Choroid plexus epithelial cell (primary cell): Measurements from ENCODE around the gene CROCC2.

Experiments used
- DNase-seq: peaks from one replicate; pipeline ENCODE4 v3.0.0-alpha.2; 2010; ENCODE audit warnings: low read depth
- H3K4me3 ChIP-seq: 2 replicates; pipeline ENCODE4 v1.5.1; 2011; ENCODE audit warnings: low read depth, mild to moderate bottlenecking, control low read depth, low read length, moderate library complexity
- CTCF ChIP-seq: conservative IDR thresholded peaks from 2 replicates; pipeline ENCODE4 v1.5.1; 2011; ENCODE audit warnings: low read depth, mild to moderate bottlenecking, control low read depth, inconsistent platforms, low read length, moderate library complexity

The CROCC2 gene

DNA sequence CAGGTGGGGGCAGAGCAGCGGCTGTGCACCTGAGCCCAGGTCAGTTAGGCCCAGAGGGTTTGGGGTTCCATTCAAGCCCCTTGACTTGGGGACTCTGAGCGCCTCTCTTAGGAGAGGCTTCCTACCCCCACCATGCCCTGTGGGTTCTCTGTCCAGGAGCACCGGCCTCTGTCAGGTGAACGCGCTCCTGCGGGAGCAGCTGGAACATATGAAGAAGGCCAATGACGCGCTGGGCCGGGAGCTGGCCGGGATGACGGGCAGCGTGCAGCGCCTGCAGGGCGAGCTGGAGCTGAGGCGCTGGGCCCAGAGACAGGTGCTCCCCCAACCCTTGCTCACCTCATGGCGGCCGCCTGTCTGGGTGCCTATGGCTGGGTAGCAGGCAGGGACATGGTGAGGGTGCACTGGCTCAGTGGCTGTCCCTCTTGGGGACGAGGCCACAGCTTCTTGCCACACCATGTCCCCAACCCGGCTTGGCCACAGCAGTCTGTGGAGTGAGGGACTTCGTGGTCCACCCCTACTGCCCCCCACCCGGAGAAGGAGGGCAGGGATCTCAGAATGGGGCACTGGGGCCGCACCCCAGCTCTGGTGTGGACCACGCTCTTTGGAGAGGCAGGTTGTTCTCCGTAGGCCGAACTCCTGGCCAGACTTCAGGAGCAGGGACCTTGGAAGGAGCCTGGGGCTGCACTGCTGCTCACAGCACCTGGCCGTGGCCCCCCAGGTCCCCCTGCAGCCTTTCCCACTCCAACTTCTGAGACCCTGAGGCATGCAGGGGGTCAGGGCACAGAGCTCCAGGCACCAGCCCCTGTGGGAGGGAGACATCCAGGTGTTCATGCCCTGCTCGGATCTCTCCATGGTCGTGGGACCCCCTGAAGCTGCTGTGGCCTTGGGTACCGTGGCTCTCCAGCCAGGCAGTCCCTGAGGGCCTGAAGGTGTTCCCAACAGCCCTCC lies 19.7 kb downstream of the CROCC2 start:
- DNase-seq = no peak
- TF ChIP-seq CTCF = no peak
- H3K4me3 ChIP-seq = no peak overlapping the region

- no peak for TF ChIP-seq CTCF
- no peak overlapping the region for H3K4me3 ChIP-seq
- DNase-seq = no peak
Observed at GRCh38 chr2:240926516-240927389, 20.6 kb downstream of the CROCC2 start.

DNA sequence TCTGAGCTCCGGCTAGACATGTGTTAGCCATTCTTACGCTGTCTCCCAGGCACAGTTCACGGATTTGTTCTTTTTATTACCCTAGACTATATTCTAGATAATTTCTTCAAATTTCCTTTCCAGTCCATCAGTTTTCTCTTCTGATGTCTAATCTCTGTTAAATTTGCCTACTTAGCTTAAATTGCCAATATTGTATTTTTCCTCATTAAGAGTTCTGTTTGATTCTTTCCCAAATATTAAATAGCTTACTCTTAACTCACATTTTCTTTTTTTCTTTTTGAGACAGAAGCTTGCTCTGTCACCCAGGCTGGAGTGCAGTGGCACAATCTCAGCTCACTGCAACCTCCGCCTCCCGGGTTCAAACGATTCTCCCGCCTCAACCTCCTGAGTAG lies 21.2 kb downstream of the CROCC2 start:
- no peak for DNase-seq
- no peak for TF ChIP-seq CTCF
- no peak overlapping the region for H3K4me3 ChIP-seq

GRCh38 chr2:240928476-240929363 lies 22.6 kb downstream of the CROCC2 start:
- no peak for DNase-seq
- no peak overlapping the region for H3K4me3 ChIP-seq
- TF ChIP-seq CTCF = no peak

DNA sequence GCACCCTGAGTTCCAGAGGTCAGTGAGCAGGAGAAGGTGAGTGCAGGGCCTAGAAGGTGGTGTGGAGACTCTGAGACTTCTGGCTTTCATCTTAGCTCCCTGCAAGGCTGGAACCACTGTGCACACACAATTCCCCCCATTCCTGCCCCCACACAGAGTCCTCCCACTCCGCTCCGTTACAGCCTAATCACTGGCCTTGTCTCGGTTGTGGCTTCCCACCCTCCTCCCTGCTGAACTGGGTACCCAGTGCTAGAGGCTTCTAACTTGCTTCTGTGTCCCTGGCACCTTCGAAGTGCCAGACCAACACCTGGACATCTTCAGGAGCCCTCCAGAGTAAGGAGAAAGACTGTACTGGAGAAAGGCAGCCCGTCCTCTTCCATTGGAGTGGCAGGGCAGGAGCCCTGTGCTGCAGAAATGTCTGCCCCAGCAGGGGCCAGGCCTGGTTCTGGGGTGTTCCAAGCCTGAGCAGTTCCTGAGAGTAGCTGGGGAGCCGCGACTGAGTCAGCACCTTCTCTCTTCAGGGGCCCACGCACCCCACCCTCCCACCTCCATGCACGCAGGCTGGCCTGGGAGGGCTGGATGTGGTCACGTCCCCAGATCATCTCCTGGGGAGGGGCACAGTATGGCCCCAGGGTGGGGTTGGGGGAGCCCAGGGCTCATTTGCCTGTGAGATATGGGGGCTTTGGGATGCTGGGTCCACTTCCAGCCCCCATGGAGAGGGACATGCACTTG lies 23.4 kb downstream of the CROCC2 start:
- TF ChIP-seq CTCF = no peak
- DNase-seq = no peak
- no peak overlapping the region for H3K4me3 ChIP-seq

GRCh38 chr2:240930096-240930630 lies 24.0 kb downstream of the CROCC2 start:
- no peak for DNase-seq
- H3K4me3 ChIP-seq = no peak overlapping the region
- no peak for TF ChIP-seq CTCF
